Aorta (tissue), 5 donors: ENCODE measurements around the gene CLIP1. TPM values are rescaled to one million over a fixed set of nuclear protein-coding genes. Genes with fewer than 3 reads are reported as not detected.

ENCODE experiments used
- ATAC-seq: fragments of 200-7000 bp; cut with Tn5 transposase; one replicate; pipeline ENCODE4 v1.9.1; 2022; ENCODE audit warnings: moderate library complexity; ENCODE audit not compliant: low FRiP score
- DNase-seq, 2 donors: peaks; one replicate each; pipeline ENCODE4 v3.0.0-alpha.2; 2020
- H3K27ac ChIP-seq, 2 donors: one replicate each; pipeline ENCODE4 v1.5.1; 2013; ENCODE audit warnings: low read length in 2 of 2, mild to moderate bottlenecking in 2 of 2, moderate library complexity in 2 of 2, control low read depth in 1 of 2, inconsistent platforms in 1 of 2, low read depth in 1 of 2
- H3K27me3 ChIP-seq, 2 donors: one replicate each; pipeline ENCODE4 v1.6.1; 2013; ENCODE audit warnings: control low read depth in 1 of 2, low read length in 1 of 2, mild to moderate bottlenecking in 1 of 2, moderate library complexity in 1 of 2; ENCODE audit not compliant: insufficient read depth in 2 of 2, control insufficient read depth in 1 of 2
- H3K36me3 ChIP-seq, 2 donors: one replicate each; pipeline ENCODE4 v1.6.1; 2013; ENCODE audit warnings: control low read depth in 1 of 2, low read length in 1 of 2, mild to moderate bottlenecking in 1 of 2; ENCODE audit not compliant: insufficient read depth in 2 of 2, control insufficient read depth in 1 of 2
- H3K4me1 ChIP-seq, 2 donors: one replicate each; pipeline ENCODE4 v1.6.1; 2013; ENCODE audit warnings: low read length in 2 of 2, control low read depth in 1 of 2, mild to moderate bottlenecking in 1 of 2, moderate library complexity in 1 of 2; ENCODE audit not compliant: insufficient read depth in 2 of 2, control insufficient read depth in 1 of 2
- H3K4me3 ChIP-seq, 2 donors: one replicate each; pipeline ENCODE4 v1.5.1; 2013; ENCODE audit warnings: low read length in 2 of 2, control low read depth in 1 of 2, mild to moderate bottlenecking in 1 of 2
- H3K9me3 ChIP-seq: one replicate; pipeline ENCODE4 v1.6.1; 2013; ENCODE audit warnings: mild to moderate bottlenecking, low read length; ENCODE audit not compliant: control insufficient read depth
- WGBS, 2 donors: extraction: QIAGEN DNeasy Blood & Tissue Kit; methylation state at CpG; one replicate each; pipeline ENCODE4 v1.1.7; 2013; 5-methylcytosine and 5-hydroxymethylcytosine counted together
- intact Hi-C, 2 donors: fragments of 100-400 bp; cut with DNase I; formaldehyde crosslinking; loops; one replicate each; pipeline versions ENCODE4 v1.14.2 to v1.15.0; 2022
- polyA plus RNA-seq, 2 donors: library from polyadenylated mRNA; stranded (reverse); fragments of 200-250 nt; gene quantifications; one replicate each; pipeline ENCODE4 v1.2.3, GENCODE V29; 2013
- total RNA-seq, 2 donors: library from RNA; stranded (reverse); fragmentation: NEBNext Ultra II Directional; extraction: Animal tissue kit (Norgen Biotek cat#: 25700); gene quantifications; one replicate each; pipeline ENCODE4 v1.2.1, GENCODE V29; 2021
- donor health status: healthy with polysubstance abuse.
- donor health status: Bipolar disorder and iron deficiency.
- donor health status: DM: no; HTN: no; CAD: no.
- donor health status: DM: no; HTN: no; CAD: no.
- donor health status: DM: yes; HTN: yes; CAD: no.

CLIP1 gene
- total and polyA plus RNA-seq, 4 donors, result 33.2 to 182 (median 80.9) TPM

DNA sequence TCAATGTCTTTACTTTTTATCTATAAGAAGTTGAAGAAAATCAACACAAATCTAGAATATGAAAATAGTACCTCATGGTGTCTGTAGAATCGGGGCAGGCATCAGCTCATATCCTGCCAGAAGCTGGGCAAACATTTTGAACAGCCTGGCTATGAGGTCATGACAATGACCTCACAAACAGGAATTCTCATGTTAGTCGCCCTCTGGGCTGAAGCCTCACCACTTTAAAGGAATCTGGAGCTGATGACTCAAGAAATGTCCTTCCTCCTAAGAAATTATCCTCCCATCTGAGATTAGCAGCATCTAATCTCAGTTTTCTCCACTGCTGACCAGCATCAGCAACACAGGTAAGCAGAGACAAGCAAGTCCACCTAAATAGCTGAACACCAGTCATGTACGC, 27.1 kb downstream of the CLIP1 start:
- no peak overlapping the region for H3K27ac ChIP-seq
- no peak overlapping the region for H3K4me3 ChIP-seq
- no peaks in the 10 kb centered on the region for H3K36me3 ChIP-seq
- H3K4me1 ChIP-seq, result no peaks in the 10 kb centered on the region
- WGBS, 2 donors, result 43 to 52% methylated on average over 3 of the region's 3 CpGs
- no peaks in the 10 kb centered on the region for H3K27me3 ChIP-seq
- H3K9me3 ChIP-seq, result no peaks in the 10 kb centered on the region
- ATAC-seq (no peak), DNase-seq (peak in 1 of 2 donors; percentile 39)
- intact Hi-C loops, result loop anchor here in 1 of 2 donors (5.0 kb wide), 1 partner anchor 77 kb away; no protein-coding TSS in a partner anchor

DNA sequence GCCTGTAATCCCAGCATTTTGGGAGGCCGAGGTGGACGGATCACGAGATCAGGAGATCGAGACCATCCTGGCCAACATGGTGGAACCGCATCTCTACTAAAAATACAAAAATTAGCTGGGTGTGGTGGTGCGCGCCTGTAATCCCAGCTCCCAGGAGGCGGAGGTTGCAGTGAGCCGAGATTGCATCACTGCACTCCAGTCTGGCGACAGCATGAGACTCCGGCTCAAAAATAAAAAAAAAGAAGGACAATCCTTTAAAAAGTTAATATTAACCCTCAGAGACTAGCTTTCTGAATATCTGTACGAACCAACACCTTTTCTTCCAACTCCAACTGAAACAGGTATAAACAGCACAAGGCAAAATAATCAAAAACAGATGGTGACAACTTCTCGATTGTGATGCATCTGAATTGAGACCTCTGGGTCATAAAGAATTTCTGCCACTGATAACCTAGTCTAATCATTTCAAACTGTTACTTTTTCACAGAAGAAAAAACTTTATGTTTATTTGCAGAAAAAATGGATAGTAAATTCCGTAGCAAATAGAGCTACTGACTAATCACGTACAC, 27.8 kb downstream of the CLIP1 start:
- Histone ChIP-seq H3K9me3 (no peaks in the 10 kb centered on the region), H3K4me1 (no peaks in the 10 kb centered on the region), H3K27me3 (no peaks in the 10 kb centered on the region), H3K27ac (no peak overlapping the region), H3K36me3 (no peaks in the 10 kb centered on the region), H3K4me3 (no peak overlapping the region)
- intact Hi-C loops, result loop anchor here in 1 of 2 donors (5.0 kb wide), 1 partner anchor 78 kb away; no protein-coding TSS in a partner anchor
- DNase-seq (peak in 1 of 2 donors; percentile 66), ATAC-seq (no peak)
- WGBS, 2 donors, result 85 to 86% methylated on average over 15 of the region's 15 CpGs

DNA sequence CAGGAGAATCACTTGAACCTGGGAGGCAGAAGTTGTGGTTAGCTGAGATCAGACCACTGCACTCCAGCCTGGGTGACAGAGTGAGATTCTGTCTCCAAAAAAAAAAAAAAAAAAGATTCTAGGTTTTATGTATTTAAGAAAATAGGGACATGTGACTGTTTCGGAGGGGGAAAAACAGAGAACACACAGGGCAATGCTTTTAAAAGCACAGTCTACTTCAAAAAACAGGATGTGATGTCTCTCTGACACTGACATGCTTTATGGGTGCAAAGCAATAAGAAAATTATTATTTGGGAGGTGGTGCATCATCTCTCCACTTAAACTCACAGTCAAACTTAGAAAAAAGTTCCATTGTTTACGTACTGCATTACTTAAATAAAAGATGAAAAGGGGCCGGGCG, 28.7 kb downstream of the CLIP1 start:
- Histone ChIP-seq H3K9me3 (no peaks in the 10 kb centered on the region), H3K4me1 (no peaks in the 10 kb centered on the region), H3K27ac (no peak overlapping the region), H3K36me3 (no peaks in the 10 kb centered on the region), H3K27me3 (no peaks in the 10 kb centered on the region), H3K4me3 (no peak overlapping the region)
- ATAC-seq (no peak), DNase-seq (no peak)
- WGBS, 2 donors, result 96% methylated on average over 4 of the region's 4 CpGs
- intact Hi-C loops, result no loop called here

DNA sequence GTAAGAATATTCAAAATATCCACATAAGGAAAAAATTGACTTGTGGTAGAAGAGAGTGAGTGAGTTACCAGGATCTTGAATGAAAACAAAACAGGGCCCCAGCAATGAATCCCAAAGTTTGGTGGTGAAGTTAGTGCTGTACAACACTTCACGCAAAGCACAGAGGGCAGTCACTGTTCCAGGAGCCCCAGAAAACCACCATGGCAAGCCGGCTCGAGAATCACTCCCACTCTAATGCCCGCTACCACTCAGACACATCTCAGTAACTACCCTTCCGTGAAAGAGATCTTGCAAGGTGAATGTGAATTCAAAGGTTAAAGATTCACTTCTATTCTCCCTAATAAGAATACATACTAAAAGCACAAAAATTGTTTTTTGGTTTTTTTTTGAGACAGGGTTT, 30.1 kb downstream of the CLIP1 start:
- H3K36me3 ChIP-seq, result no peaks in the 10 kb centered on the region
- ATAC-seq (no peak), DNase-seq (no peak)
- intact Hi-C loops, result no loop called here
- H3K27ac ChIP-seq, result no peak overlapping the region
- no peaks in the 10 kb centered on the region for H3K27me3 ChIP-seq
- H3K4me1 ChIP-seq, result no peaks in the 10 kb centered on the region
- no peak overlapping the region for H3K4me3 ChIP-seq
- H3K9me3 ChIP-seq, result no peaks in the 10 kb centered on the region
- WGBS, 2 donors, result 94 to 96% methylated on average over 5 of the region's 5 CpGs

DNA sequence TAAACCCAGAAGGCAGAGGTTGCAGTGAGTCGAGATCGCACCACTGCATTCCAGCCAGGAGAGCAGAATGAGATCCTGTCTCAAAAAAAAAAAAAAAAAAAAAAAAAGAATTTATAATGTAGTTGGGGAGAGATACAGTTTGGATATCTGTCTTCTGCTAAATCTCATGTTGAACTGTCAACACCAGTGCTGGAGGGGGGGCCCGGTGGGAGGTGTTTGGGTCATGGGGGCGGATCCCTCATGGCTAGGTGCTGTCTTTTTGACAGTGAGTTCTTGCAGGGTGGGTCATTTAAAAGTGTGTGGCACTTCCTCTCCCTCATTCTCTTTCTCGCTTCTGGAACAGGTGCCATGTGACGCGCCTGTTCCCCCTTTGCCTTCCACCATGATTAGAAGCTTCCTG, 32.8 kb downstream of the CLIP1 start:
- H3K27ac ChIP-seq, result no peak overlapping the region
- no peaks in the 10 kb centered on the region for H3K36me3 ChIP-seq

DNA sequence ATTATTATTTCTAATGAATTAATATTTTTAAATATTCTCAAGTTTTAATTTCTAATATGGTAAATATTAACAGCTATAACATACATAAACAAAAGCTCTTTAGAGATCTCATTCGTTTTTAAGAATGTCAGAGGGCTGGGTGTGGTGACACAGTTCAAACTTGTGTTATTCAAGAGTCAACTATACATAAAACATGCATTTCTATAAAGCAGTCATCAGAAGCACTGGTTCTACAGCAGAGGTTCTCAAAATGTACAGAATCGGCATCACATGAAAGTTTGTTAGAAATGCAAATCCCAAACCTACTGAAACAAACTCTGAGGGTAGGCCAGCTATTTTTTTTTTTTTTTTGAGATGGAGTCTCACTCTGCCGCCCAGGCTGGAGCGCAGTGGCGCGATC, 34.6 kb downstream of the CLIP1 start:
- 92 to 96% methylated on average over 6 of the region's 6 CpGs for WGBS, 2 donors
- Histone ChIP-seq H3K4me3 (no peak overlapping the region), H3K27ac (no peak overlapping the region), H3K4me1 (no peaks in the 10 kb centered on the region), H3K27me3 (no peaks in the 10 kb centered on the region), H3K9me3 (no peaks in the 10 kb centered on the region), H3K36me3 (peaks cover 0 to 2% of the 10 kb centered on the region in 2 donors)
- intact Hi-C loops, result no loop called here
- ATAC-seq, result no peak
- DNase-seq, result no peak

More for the DNA sequence above, 32.8 kb downstream of the CLIP1 start:
- ATAC-seq (no peak), DNase-seq (peak in 1 of 2 donors; percentile 72)
- WGBS, 2 donors, result 91 to 94% methylated on average over 7 of the region's 7 CpGs
- H3K9me3 ChIP-seq, result no peaks in the 10 kb centered on the region
- intact Hi-C loops, result no loop called here
- H3K4me1 ChIP-seq, result no peaks in the 10 kb centered on the region
- H3K4me3 ChIP-seq, result no peak overlapping the region
- H3K27me3 ChIP-seq, result no peaks in the 10 kb centered on the region

DNA sequence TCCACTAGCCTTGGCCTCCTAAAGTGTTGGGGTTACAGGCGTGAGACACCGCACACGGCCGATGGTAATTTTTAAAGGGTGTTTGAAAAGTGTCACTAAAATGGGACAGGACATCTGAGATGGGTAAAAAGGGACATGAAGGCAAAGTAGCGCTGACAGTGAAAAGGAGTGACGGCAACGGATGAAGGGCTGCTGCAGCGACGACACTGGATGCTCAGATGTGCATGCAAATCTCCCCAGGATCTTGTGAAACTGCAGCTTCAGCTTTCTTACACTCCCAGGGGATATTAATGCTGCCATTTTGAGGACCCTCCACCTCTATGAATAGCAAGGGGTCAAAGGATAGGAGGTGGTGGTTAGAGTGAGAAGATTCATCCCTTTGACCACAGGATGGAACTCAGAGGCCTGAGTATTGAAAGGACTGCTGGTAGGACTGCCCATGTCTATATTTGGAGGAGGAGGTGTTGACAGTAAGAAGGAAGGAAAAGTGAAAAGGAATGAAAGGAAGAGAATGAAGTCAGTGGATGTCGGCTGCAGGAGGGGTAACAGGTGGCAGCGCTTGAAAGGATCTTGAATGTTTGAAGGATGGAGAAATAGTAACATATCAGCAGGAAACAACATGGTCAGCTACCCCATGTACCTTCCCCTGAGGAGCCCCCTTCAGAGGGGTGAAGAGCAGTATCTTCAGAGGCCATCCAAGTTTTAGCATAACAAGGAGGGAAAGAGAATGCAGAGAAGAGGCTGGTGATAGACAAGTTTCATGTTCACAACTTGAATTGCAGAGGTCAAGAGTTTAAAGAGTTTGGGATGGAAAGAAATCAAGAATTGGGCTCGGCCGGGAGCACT, 37.1 kb downstream of the CLIP1 start:
- Histone ChIP-seq H3K4me1 (no peaks in the 10 kb centered on the region), H3K4me3 (no peak overlapping the region), H3K27me3 (no peaks in the 10 kb centered on the region), H3K27ac (no peak overlapping the region), H3K9me3 (no peaks in the 10 kb centered on the region), H3K36me3 (peaks cover 0 to 2% of the 10 kb centered on the region in 2 donors)
- intact Hi-C loops, result no loop called here
- no peak for DNase-seq
- no peak for ATAC-seq
- WGBS, 2 donors, result 92 to 95% methylated on average over 13 of the region's 13 CpGs

DNA sequence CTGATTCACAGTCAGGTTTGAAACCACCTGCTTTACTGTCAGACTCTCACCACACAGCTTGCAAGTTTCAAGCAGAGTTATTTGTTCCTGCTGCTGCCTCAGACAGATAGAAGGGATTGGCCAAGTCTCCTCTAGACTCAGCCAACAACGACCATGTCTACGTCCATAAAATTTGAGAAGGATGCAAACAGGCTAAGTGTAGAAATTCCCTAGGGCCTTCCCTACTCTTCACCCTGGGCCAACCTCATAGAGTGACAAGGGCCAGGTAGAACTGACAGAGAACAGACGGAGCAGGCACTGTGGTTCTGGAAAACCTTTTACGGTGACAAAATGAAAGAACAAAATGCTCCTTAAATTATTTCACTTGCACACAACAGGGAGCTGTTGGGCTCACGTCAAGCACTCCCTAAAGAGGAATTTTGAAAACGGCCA, 39.5 kb downstream of the CLIP1 start:
- ATAC-seq, result no peak
- Histone ChIP-seq H3K9me3 (no peaks in the 10 kb centered on the region), H3K27me3 (no peaks in the 10 kb centered on the region), H3K4me1 (no peaks in the 10 kb centered on the region), H3K4me3 (no peak overlapping the region), H3K27ac (peak overlapping the region in 1 of 2 donors; percentile 44), H3K36me3 (peaks cover 0 to 3% of the 10 kb centered on the region in 2 donors)
- no peak for DNase-seq
- intact Hi-C loops, result no loop called here
- 39 to 46% methylated on average over 6 of the region's 6 CpGs for WGBS, 2 donors

DNA sequence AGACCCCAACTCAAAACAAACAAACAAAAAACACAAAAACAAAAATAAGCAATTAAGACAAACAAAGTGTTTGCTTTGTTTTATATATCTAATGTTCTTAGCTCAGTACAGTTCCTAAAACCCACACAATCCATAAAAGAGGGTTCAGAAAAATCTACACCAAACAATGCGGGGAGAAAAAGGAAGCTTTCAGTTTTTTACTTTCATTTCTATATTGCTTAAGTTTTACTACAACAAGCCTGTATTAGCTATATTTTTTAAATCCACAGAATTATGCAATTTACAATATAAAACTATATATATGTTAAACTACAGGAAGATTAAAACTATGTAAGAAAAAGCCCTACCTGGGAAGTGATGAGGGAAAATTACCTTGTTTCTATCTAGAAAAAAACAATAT, 41.4 kb downstream of the CLIP1 start:
- Histone ChIP-seq H3K27me3 (no peaks in the 10 kb centered on the region), H3K4me1 (no peaks in the 10 kb centered on the region), H3K36me3 (peaks cover 3 to 5% of the 10 kb centered on the region in 2 donors), H3K27ac (no peak overlapping the region), H3K9me3 (no peaks in the 10 kb centered on the region), H3K4me3 (no peak overlapping the region)
- intact Hi-C loops, result no loop called here
- no peak for DNase-seq
- WGBS, 2 donors, result 85 to 88% methylated on average over 1 of the region's 1 CpG
- no peak for ATAC-seq
